Occipital lobe (tissue), 2 donors: ENCODE data around the gene NCBP1. TPM values are rescaled to one million over a fixed set of nuclear protein-coding genes. Genes with fewer than 3 reads are reported as not detected.
"Not testable (repeated sequence)": the region's sequence is repeated elsewhere in the genome, so short reads cannot be mapped to it uniquely, and the experiment has no call there.

Source experiments
- DNase-seq: peaks from one replicate; lab custom pipeline; 2025; lab: John Stamatoyannopoulos, UW
- total RNA-seq: library from RNA; depleted of rRNA; stranded (reverse); fragments of >200 nt; gene quantifications from one replicate; pipeline ENCODE4 v1.2.3, GENCODE V29; 2014

The NCBP1 gene
- total RNA-seq, result 64.3 TPM

- DNase-seq, result peak; percentile 95
Measured at GRCh38 chr9:97632985-97633858, at the start of gene NCBP1, which contains the start of gene TSTD2. Gene NCBP1, plus strand, starts transcription at chr9:97633821. Its CDS starts 61 bp downstream, at chr9:97633882. Gene TSTD2, minus strand, starts transcription at chr9:97633368. Its CDS starts 5,806 bp downstream, at chr9:97627562.

- DNase-seq, result not testable (repeated sequence)
Measured at GRCh38 chr9:97584778-97585177, 48.8 kb upstream of the NCBP1 start.

GRCh38 chr9:97586909-97587308, 46.7 kb upstream of the NCBP1 start:
- DNase-seq, result not testable (repeated sequence)

GRCh38 chr9:97591535-97591934, 42.1 kb upstream of the NCBP1 start:
- DNase-seq, result no peak

GRCh38 chr9:97592126-97592525, 41.5 kb upstream of the NCBP1 start:
- DNase-seq, result no peak

GRCh38 chr9:97593960-97594359, 39.7 kb upstream of the NCBP1 start:
- no peak for DNase-seq

GRCh38 chr9:97594381-97594921, 39.2 kb upstream of the NCBP1 start:
- peak; percentile 51 for DNase-seq

- no peak for DNase-seq
Measured at GRCh38 chr9:97596906-97597305, 36.7 kb upstream of the NCBP1 start.

- peak; percentile 64 for DNase-seq
Measured at GRCh38 chr9:97598461-97599288, 34.9 kb upstream of the NCBP1 start.

- no peak for DNase-seq
Measured at GRCh38 chr9:97599314-97599846, 34.2 kb upstream of the NCBP1 start.

GRCh38 chr9:97600531-97601227, 32.9 kb upstream of the NCBP1 start:
- no peak for DNase-seq

GRCh38 chr9:97601228-97601898, 32.3 kb upstream of the NCBP1 start:
- DNase-seq, result no peak

GRCh38 chr9:97602430-97602829, 31.2 kb upstream of the NCBP1 start:
- DNase-seq, result no peak

- DNase-seq, result no peak
Measured at GRCh38 chr9:97604901-97605645, 28.5 kb upstream of the NCBP1 start.

GRCh38 chr9:97615439-97616072, 18.1 kb upstream of the NCBP1 start:
- peak; percentile 56 for DNase-seq

GRCh38 chr9:97617939-97618416, 15.6 kb upstream of the NCBP1 start:
- DNase-seq, result no peak

- DNase-seq, result not testable (repeated sequence)
Measured at GRCh38 chr9:97620063-97620462, 13.6 kb upstream of the NCBP1 start.

GRCh38 chr9:97622483-97622882, 11.1 kb upstream of the NCBP1 start:
- DNase-seq, result not testable (repeated sequence)

- no peak for DNase-seq
Measured at GRCh38 chr9:97623946-97624345, 9.7 kb upstream of the NCBP1 start.
